ENCODE measurements around the gene LHFPL2. TPM values are rescaled to one million over a fixed set of nuclear protein-coding genes. Genes with fewer than 3 reads are reported as not detected.

LHFPL2 gene
- total and polyA plus RNA-seq, 2 experiments from 2014 or later: 10.6 to 50.8 TPM

DNA sequence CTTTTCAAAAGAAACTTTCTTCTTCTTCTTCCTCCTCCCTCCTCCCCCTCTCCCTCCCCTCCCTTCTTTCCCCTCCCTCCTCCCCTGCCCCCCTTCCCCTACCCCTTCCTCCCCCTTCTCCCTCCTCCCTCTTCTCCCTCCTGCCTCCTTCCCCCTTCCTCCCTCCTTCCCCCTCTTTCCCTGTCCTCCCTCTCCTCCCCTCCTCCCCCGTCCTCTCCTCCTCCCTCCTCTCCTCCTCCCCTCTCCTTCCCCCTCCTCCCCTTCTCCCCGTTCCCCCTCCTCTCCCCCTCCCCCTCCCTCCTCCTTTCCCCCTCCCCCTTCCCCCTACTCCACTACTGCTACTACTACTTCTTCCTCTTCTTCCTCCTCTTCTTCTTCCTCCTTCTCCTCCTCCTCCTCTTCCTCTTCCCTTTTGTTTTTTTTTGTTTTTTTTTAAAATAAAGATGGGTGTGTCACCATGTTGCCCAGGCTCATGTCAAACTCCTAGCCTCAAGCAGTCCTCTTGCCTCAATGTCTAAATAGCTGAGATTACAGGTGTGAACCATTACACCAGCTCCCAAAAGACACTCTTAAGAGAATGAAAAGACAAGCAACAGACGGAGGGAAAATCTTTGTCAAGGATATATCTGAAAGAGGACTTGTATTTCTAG lies 200.7 kb downstream of the LHFPL2 start:
- Histone ChIP-seq H3K4me2 (no peak overlapping the region), H3K79me2 (replicated peaks; ENCODE audit: insufficient read depth) (no peaks in the 10 kb centered on the region), H3K4me1 (ENCODE audit: insufficient read depth) (no peaks in the 10 kb centered on the region), H3K27me3 (ENCODE audit: insufficient read depth) (no peaks in the 10 kb centered on the region), H2AFZ (no peak overlapping the region), H3K36me3 (ENCODE audit: insufficient read depth) (no peaks in the 10 kb centered on the region), H3F3A (replicated peaks; ENCODE audit: low read depth) (no peaks in the 10 kb centered on the region), H3K4me3 (no peak overlapping the region), H3K9me2 (ENCODE audit: insufficient read depth) (no peaks in the 10 kb centered on the region), H3K27ac (ENCODE audit: low read depth) (no peak overlapping the region), H4K20me1 (replicated peaks; ENCODE audit: insufficient read depth) (no peaks in the 10 kb centered on the region)
- H3K36me3 Mint-ChIP-seq (ENCODE audit: low read depth): peaks cover 49% of the 10 kb centered on the region
- peaks cover 12% of the 10 kb centered on the region; the same call in 2 of the 3 replicates for H3K9me3 Mint-ChIP-seq
- no peaks in the 10 kb centered on the region; the same call in 2 of the 3 replicates for H3K4me1 Mint-ChIP-seq
- TF ChIP-seq, protein P1, sequence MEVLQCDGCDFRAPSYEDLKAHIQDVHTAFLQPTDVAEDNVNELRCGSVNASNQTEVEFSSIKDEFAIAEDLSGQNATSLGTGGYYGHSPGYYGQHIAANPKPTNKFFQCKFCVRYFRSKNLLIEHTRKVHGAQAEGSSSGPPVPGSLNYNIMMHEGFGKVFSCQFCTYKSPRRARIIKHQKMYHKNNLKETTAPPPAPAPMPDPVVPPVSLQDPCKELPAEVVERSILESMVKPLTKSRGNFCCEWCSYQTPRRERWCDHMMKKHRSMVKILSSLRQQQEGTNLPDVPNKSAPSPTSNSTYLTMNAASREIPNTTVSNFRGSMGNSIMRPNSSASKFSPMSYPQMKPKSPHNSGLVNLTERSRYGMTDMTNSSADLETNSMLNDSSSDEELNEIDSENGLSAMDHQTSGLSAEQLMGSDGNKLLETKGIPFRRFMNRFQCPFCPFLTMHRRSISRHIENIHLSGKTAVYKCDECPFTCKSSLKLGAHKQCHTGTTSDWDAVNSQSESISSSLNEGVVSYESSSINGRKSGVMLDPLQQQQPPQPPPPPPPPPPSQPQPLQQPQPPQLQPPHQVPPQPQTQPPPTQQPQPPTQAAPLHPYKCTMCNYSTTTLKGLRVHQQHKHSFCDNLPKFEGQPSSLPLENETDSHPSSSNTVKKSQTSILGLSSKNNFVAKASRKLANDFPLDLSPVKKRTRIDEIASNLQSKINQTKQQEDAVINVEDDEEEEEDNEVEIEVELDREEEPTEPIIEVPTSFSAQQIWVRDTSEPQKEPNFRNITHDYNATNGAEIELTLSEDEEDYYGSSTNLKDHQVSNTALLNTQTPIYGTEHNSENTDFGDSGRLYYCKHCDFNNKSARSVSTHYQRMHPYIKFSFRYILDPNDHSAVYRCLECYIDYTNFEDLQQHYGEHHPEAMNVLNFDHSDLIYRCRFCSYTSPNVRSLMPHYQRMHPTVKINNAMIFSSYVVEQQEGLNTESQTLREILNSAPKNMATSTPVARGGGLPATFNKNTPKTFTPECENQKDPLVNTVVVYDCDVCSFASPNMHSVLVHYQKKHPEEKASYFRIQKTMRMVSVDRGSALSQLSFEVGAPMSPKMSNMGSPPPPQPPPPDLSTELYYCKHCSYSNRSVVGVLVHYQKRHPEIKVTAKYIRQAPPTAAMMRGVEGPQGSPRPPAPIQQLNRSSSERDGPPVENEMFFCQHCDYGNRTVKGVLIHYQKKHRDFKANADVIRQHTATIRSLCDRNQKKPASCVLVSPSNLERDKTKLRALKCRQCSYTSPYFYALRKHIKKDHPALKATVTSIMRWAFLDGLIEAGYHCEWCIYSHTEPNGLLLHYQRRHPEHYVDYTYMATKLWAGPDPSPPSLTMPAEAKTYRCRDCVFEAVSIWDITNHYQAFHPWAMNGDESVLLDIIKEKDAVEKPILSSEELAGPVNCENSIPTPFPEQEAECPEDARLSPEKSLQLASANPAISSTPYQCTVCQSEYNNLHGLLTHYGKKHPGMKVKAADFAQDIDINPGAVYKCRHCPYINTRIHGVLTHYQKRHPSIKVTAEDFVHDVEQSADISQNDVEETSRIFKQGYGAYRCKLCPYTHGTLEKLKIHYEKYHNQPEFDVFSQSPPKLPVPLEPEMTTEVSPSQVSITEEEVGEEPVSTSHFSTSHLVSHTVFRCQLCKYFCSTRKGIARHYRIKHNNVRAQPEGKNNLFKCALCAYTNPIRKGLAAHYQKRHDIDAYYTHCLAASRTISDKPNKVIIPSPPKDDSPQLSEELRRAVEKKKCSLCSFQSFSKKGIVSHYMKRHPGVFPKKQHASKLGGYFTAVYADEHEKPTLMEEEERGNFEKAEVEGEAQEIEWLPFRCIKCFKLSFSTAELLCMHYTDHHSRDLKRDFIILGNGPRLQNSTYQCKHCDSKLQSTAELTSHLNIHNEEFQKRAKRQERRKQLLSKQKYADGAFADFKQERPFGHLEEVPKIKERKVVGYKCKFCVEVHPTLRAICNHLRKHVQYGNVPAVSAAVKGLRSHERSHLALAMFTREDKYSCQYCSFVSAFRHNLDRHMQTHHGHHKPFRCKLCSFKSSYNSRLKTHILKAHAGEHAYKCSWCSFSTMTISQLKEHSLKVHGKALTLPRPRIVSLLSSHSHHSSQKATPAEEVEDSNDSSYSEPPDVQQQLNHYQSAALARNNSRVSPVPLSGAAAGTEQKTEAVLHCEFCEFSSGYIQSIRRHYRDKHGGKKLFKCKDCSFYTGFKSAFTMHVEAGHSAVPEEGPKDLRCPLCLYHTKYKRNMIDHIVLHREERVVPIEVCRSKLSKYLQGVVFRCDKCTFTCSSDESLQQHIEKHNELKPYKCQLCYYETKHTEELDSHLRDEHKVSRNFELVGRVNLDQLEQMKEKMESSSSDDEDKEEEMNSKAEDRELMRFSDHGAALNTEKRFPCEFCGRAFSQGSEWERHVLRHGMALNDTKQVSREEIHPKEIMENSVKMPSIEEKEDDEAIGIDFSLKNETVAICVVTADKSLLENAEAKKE (CRISPR knock-in tag; IDR thresholded peaks at IDR 0.05): no peak
- TF ChIP-seq, protein P2, sequence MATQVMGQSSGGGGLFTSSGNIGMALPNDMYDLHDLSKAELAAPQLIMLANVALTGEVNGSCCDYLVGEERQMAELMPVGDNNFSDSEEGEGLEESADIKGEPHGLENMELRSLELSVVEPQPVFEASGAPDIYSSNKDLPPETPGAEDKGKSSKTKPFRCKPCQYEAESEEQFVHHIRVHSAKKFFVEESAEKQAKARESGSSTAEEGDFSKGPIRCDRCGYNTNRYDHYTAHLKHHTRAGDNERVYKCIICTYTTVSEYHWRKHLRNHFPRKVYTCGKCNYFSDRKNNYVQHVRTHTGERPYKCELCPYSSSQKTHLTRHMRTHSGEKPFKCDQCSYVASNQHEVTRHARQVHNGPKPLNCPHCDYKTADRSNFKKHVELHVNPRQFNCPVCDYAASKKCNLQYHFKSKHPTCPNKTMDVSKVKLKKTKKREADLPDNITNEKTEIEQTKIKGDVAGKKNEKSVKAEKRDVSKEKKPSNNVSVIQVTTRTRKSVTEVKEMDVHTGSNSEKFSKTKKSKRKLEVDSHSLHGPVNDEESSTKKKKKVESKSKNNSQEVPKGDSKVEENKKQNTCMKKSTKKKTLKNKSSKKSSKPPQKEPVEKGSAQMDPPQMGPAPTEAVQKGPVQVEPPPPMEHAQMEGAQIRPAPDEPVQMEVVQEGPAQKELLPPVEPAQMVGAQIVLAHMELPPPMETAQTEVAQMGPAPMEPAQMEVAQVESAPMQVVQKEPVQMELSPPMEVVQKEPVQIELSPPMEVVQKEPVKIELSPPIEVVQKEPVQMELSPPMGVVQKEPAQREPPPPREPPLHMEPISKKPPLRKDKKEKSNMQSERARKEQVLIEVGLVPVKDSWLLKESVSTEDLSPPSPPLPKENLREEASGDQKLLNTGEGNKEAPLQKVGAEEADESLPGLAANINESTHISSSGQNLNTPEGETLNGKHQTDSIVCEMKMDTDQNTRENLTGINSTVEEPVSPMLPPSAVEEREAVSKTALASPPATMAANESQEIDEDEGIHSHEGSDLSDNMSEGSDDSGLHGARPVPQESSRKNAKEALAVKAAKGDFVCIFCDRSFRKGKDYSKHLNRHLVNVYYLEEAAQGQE (IDR thresholded peaks at IDR 0.05; ENCODE audit: unreplicated experiment): no peak
- TF ChIP-seq, protein P3, sequence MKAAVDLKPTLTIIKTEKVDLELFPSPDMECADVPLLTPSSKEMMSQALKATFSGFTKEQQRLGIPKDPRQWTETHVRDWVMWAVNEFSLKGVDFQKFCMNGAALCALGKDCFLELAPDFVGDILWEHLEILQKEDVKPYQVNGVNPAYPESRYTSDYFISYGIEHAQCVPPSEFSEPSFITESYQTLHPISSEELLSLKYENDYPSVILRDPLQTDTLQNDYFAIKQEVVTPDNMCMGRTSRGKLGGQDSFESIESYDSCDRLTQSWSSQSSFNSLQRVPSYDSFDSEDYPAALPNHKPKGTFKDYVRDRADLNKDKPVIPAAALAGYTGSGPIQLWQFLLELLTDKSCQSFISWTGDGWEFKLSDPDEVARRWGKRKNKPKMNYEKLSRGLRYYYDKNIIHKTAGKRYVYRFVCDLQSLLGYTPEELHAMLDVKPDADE (IDR thresholded peaks at IDR 0.05): no peak
- TF ChIP-seq EZH2phosphoT487 (IDR thresholded peaks at IDR 0.05; ENCODE audit: unreplicated experiment): no peak
- no peak for TF ChIP-seq ZNF114 (CRISPR knock-in tag; IDR thresholded peaks at IDR 0.05)
- TF ChIP-seq POLR2AphosphoS5 (IDR thresholded peaks at IDR 0.05; ENCODE audit: low read depth): no peak
- TF ChIP-seq ZNF331 (CRISPR knock-in tag; IDR thresholded peaks at IDR 0.05; ENCODE audit: low read depth): no peak
- TF ChIP-seq CREB1 (CRISPR knock-in tag; IDR thresholded peaks at IDR 0.05; ENCODE audit: low read depth): no peak
- no peak for DNase-seq (ENCODE audit: low spot score)
- peaks cover under 1% of the 10 kb centered on the region for H3K27me3 Mint-ChIP-seq (ENCODE audit: insufficient read depth, low read depth, poor library complexity)
- ATAC-seq: no peak
- no peak overlapping the region for H3K27ac Mint-ChIP-seq
- no peak overlapping the region for H3K4me3 Mint-ChIP-seq
